ENCODE results near the gene LRMDA. TPM values are rescaled to one million over a fixed set of nuclear protein-coding genes. Genes with fewer than 3 reads are reported as not detected.
A peak's percentile ranks its signal among the peaks of the same experiment; 100 is the strongest.

LRMDA gene
- total RNA-seq, 1 donor from 2014 or later, result 5.2 TPM

DNA sequence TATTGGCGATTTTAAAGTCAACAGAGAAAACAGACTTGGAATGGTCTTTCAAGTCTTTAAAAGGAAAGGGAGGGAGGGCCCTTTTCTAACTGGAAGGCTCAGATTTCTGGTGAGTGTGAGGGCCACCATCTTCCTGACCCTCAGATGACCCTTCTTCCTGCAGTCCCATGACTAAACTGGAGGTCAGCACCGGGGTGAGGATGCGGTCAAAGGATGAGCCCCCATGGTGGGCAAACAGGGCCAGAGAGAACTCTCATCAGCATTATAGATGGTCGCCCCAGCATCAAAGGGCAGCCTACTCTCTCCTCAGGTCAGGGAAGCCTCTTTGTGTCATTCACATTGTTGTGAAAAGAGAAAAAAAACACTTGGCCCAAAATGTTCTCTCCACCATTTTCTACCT, 219.2 kb downstream of the LRMDA start:
- no peak overlapping the region for H3K27ac Mint-ChIP-seq
- Histone ChIP-seq H3K4me2 (no peak overlapping the region), H3K36me3 (no peaks in the 10 kb centered on the region), H3K27me3 (no peaks in the 10 kb centered on the region), H3K9ac (no peak overlapping the region), H2AFZ (replicated peaks) (no peak overlapping the region), H3K4me3 (no peak overlapping the region), H3K4me1 (peaks cover 23% of the 10 kb centered on the region), H3F3A (ENCODE audit: low read depth) (no peaks in the 10 kb centered on the region), H3K79me2 (ENCODE audit: low read depth) (no peaks in the 10 kb centered on the region), H3K27ac (no peak overlapping the region), H4K20me1 (ENCODE audit: low read depth) (no peaks in the 10 kb centered on the region), H3K9me3 (ENCODE audit: low read depth) (no peaks in the 10 kb centered on the region)
- peaks cover 7% of the 10 kb centered on the region for H3K27me3 Mint-ChIP-seq (ENCODE audit: insufficient read depth, low read depth)
- H3K4me3 Mint-ChIP-seq, result no peak overlapping the region
- TF ChIP-seq EZH2 (IDR thresholded peaks at IDR 0.05) (no peak), EZH2phosphoT487 (IDR thresholded peaks at IDR 0.05) (no peak), CTCF (IDR thresholded peaks at IDR 0.05) (no peak)
- H3K36me3 Mint-ChIP-seq, result no peaks in the 10 kb centered on the region
- DNase-seq (ENCODE audit: low spot score), result no peak
- H3K9me3 Mint-ChIP-seq, result no peaks in the 10 kb centered on the region
- peaks cover 18% of the 10 kb centered on the region for H3K4me1 Mint-ChIP-seq

DNA sequence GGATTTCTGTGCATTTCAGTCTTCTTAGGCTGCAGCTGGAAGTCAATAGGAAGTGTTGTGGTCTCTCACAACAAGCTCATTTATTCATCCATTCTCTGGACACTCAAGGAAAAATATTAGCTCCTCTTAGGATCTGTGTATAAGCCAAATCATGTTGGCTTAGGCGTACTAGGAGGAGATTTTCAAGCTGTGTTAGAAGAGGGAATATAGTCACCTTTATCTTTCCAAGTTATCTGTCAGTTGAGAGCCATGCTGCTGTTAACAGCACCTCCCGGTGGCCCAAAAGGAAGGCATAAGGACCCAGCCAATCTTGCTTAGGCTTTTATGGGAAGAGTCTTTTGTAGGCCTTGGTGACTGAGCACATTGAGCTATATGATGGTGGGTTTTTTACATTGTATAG, 220.0 kb downstream of the LRMDA start:
- Histone ChIP-seq H3K27ac (no peak overlapping the region), H4K20me1 (ENCODE audit: low read depth) (no peaks in the 10 kb centered on the region), H3K27me3 (no peaks in the 10 kb centered on the region), H3K9me3 (ENCODE audit: low read depth) (no peaks in the 10 kb centered on the region), H3K36me3 (no peaks in the 10 kb centered on the region), H3F3A (ENCODE audit: low read depth) (no peaks in the 10 kb centered on the region), H2AFZ (replicated peaks) (no peak overlapping the region), H3K4me3 (no peak overlapping the region), H3K9ac (no peak overlapping the region), H3K4me1 (peaks cover 23% of the 10 kb centered on the region), H3K4me2 (no peak overlapping the region), H3K79me2 (ENCODE audit: low read depth) (no peaks in the 10 kb centered on the region)
- TF ChIP-seq EZH2phosphoT487 (IDR thresholded peaks at IDR 0.05) (no peak), EZH2 (IDR thresholded peaks at IDR 0.05) (no peak), CTCF (IDR thresholded peaks at IDR 0.05) (peak; percentile 58)
- peaks cover 7% of the 10 kb centered on the region for H3K27me3 Mint-ChIP-seq (ENCODE audit: insufficient read depth, low read depth)
- H3K27ac Mint-ChIP-seq, result no peak overlapping the region
- H3K4me1 Mint-ChIP-seq, result peaks cover 18% of the 10 kb centered on the region
- no peak overlapping the region for H3K4me3 Mint-ChIP-seq
- H3K9me3 Mint-ChIP-seq, result no peaks in the 10 kb centered on the region
- DNase-seq (ENCODE audit: low spot score), result peak; percentile 55
- H3K36me3 Mint-ChIP-seq, result no peaks in the 10 kb centered on the region

DNA sequence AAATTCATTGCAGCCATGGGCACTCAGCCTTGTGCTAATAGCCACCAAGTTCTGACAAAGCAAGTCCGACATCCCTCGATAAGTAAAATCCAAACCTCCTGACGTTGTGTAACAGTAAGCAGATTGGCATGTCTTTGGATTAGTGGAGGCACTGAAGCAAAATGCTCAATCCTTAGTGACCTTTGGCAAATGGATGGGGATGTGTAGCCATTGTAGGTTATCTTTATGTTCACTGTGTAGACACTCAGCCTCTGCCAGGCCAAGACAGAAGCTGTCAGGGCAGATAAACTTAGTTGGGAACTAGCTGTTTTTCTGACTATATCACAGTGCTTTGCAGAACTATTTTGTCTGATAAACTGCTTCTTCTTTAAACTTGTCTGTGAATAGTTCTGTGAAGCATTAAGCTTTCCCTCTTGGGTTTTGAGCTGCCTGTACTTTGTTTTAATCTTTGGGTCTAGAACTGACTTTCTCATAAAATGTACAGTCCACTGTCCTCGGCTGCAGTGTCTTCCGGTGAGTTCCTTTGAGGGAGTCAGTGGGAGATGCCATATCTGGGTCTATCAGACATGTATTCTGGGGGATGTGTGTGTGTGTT, 220.8 kb downstream of the LRMDA start:
- H3K9ac ChIP-seq, result no peak overlapping the region
- Mint-ChIP-seq H3K4me1 (peaks cover 17% of the 10 kb centered on the region), H3K27ac (no peak overlapping the region), H3K9me3 (no peaks in the 10 kb centered on the region), H3K27me3 (ENCODE audit: insufficient read depth, low read depth) (peaks cover 5% of the 10 kb centered on the region), H3K4me3 (no peak overlapping the region), H3K36me3 (no peaks in the 10 kb centered on the region)
- no peaks in the 10 kb centered on the region for H3K27me3 ChIP-seq
- H3K79me2 ChIP-seq (ENCODE audit: low read depth), result no peaks in the 10 kb centered on the region
- H4K20me1 ChIP-seq (ENCODE audit: low read depth), result no peaks in the 10 kb centered on the region
- H3K9me3 ChIP-seq (ENCODE audit: low read depth), result no peaks in the 10 kb centered on the region
- no peak overlapping the region for H3K27ac ChIP-seq
- H3F3A ChIP-seq (ENCODE audit: low read depth), result no peaks in the 10 kb centered on the region
- peaks cover 23% of the 10 kb centered on the region for H3K4me1 ChIP-seq
- no peak overlapping the region for H3K4me2 ChIP-seq
- no peaks in the 10 kb centered on the region for H3K36me3 ChIP-seq
- H3K4me3 ChIP-seq, result no peak overlapping the region
- no peak for TF ChIP-seq CTCF (IDR thresholded peaks at IDR 0.05)
- no peak for TF ChIP-seq EZH2phosphoT487 (IDR thresholded peaks at IDR 0.05)
- no peak for TF ChIP-seq EZH2 (IDR thresholded peaks at IDR 0.05)
- no peak for DNase-seq (ENCODE audit: low spot score)
- H2AFZ ChIP-seq (replicated peaks), result no peak overlapping the region

All from neural progenitor cell (in vitro differentiated cells).